Activated CD4-positive, alpha-beta T cell treated with anti-CD3 and anti-CD28 coated beads, Interleukin-2, amount 50 U/mL, for 48 hours (primary cell): ENCODE results near the gene NDUFA11.
"Not testable (repeated sequence)": the region's sequence is repeated elsewhere in the genome, so short reads cannot be mapped to it uniquely, and the experiment has no call there.

ENCODE experiments used
- DNase-seq, 2 experiments: peaks; one replicate each; pipeline ENCODE4 v3.0.0-alpha.2; 2020

NDUFA11 gene

GRCh38 chr19:5851302-5851701 lies 52.3 kb downstream of the NDUFA11 start, which contains the start of gene FUT3:
Gene FUT3, minus strand, starts transcription at chr19:5851449.
- DNase-seq: no peak

DNA sequence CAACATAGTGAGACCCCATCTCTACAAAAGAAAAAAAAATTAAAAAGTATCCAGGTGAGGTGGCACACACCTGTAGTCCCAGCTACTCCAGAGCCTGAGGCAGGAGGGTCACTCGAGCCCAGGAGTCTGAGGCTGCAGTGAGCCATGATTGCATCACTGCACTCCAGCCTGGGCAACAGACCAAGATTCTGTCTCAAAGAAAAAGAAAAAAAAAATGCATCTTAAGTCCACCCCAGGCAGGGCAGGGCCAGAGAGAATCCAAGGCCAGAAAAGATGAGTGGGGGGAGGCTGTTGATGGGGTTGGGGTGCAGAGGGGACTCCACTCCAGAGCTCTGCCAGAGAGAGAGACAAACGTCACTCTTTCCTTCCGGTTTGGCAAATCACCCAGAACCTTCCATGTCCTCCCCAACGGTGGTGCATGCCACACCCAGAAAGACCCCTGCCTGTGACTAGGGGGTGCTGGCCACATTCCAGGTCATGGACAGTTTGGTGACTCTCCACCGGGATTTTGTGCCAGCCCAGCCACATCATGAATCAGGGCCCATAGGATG lies 52.8 kb downstream of the NDUFA11 start:
- no peak for DNase-seq

GRCh38 chr19:5850189-5850588 lies 53.4 kb downstream of the NDUFA11 start:
- no peak for DNase-seq

GRCh38 chr19:5848621-5849020 lies 55.0 kb downstream of the NDUFA11 start:
- DNase-seq: not testable (repeated sequence)

- DNase-seq: not testable (repeated sequence)
Measured at GRCh38 chr19:5847846-5848245, 55.7 kb downstream of the NDUFA11 start.
